IPS DF 4.7 (cell line): ENCODE data around the gene ARL3.

Experiments
- DNase-seq: peaks from one replicate; pipeline ENCODE4 v3.0.0-alpha.2; 2013; ENCODE audit warnings: low spot score; ENCODE audit errors: extremely low read depth

The ARL3 gene

GRCh38 chr10:102652170-102652916 lies 61.9 kb downstream of the ARL3 start:
- no peak for DNase-seq

GRCh38 chr10:102651455-102652169 lies 62.6 kb downstream of the ARL3 start:
- no peak for DNase-seq

GRCh38 chr10:102650655-102651454 lies 63.3 kb downstream of the ARL3 start:
- no peak for DNase-seq

- DNase-seq = no peak
These were observed 64.2 kb downstream of the ARL3 start for GRCh38 chr10:102649797-102650654.

- DNase-seq = no peak
These were observed 65.1 kb downstream of the ARL3 start for GRCh38 chr10:102648889-102649796.

GRCh38 chr10:102648269-102648888 lies 65.8 kb downstream of the ARL3 start:
- no peak for DNase-seq

DNA sequence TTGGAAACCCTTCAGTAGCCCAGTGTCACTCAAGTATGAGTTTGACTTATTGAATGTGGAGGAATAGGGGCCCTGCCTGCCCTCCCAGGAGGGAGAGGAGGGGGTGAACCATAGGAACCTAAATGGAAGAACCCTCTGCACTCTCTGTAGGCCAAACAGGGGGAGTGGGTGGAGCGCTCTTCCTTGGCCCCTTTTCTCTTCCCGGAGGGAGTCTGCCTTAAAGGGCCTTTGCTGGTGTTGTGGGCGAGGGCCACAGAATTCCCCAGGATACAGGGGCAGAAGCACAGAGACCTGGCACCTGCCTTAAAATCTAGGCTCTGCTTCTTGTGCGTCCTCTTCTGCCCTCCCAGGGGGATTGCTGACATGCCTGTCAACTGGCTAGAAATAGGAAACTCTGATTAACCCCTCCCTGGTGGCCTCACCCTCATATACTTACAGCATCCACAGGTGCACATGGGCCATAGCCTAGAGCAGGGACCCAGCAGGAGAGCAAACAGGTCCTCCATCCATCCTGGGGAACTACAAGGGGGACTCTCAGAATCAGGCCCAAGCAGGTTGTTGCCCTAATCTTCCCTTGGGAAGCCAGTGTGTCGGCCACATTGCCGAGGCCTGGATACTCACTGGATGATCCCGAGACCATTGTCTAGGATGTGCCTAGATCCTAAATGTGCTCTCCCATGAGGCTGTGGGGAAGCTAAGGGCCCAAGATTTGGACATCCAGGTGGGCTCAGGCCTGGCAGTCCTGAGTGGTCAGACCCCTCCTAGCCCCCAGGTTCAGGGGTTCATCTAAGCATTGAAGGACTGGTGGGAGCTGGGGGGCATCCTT lies 66.5 kb downstream of the ARL3 start:
- DNase-seq = no peak

GRCh38 chr10:102646610-102647442 lies 67.4 kb downstream of the ARL3 start:
- DNase-seq = no peak

- no peak for DNase-seq
These were observed 68.2 kb downstream of the ARL3 start for GRCh38 chr10:102645741-102646609.

- no peak for DNase-seq
These were observed 68.8 kb downstream of the ARL3 start for GRCh38 chr10:102645388-102645740.

DNA sequence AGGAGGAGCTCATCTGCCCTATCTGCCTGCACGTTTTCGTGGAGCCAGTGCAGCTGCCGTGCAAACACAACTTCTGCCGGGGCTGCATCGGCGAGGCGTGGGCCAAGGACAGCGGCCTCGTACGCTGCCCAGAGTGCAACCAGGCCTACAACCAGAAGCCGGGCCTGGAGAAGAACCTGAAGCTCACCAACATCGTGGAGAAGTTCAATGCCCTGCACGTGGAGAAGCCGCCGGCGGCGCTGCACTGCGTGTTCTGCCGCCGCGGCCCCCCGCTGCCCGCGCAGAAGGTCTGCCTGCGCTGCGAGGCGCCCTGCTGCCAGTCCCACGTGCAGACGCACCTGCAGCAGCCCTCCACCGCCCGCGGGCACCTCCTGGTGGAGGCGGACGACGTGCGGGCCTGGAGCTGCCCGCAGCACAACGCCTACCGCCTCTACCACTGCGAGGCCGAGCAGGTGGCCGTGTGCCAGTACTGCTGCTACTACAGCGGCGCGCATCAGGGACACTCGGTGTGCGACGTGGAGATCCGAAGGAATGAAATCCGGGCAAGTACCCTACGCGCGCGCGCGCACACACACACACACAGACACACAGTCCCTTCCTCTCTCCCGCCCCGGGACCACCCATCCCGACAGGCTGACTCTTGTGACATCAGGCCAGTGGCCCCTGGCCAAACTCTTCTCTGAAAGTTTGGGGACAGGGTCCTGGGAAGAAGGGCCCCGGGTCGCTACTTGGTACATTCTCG lies 69.4 kb downstream of the ARL3 start:
- no peak for DNase-seq

GRCh38 chr10:102644066-102644645 lies 70.0 kb downstream of the ARL3 start, which contains the start of gene TRIM8:
Gene TRIM8 (plus strand): TSS chr10:102644479. CDS start chr10:102644618, 139 bp downstream.
- no peak for DNase-seq

DNA sequence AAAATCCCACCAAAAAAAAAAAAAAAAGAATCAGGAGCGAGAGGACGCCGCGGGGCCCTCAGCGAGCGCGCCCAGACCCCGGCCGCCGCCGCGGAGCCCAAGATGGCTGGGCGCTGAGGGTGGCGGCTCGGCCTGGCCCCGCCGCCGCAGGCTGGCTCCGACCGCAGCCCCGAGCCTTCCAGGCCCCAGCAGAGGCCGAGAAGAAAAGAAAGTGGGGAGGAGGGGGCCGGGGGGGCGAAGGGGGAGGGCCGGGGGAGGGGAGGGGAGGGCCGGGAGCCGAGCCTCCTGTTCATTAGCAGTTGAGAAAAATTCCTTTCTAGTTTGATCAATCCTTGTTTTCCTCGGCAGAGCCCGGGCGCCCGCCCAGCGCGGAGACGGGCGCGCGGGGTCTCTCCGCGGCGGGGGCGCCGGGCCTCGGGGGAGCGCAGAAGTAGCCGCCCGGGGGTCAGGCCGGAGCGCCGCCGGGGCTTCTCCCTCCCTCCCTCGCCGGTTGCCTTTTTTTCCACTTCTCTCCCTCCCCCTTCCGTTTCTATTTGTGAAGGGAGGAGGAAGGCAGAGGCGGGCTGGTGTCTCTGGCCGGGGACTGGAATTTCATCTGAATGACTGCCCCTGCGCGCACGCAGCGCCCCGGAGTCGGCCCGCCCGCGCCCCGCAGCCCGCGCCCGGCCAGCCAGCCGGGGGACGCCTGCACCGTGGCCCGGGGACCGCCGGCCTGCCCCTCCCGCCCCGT lies 70.7 kb downstream of the ARL3 start:
- no peak for DNase-seq

GRCh38 chr10:102642736-102643335 lies 71.4 kb downstream of the ARL3 start:
- no peak for DNase-seq
